IMR-90 (cell line): ENCODE measurements around the gene TMEM26.

Experiments used
- CHD1 ChIP-seq: IDR thresholded peaks from 2 replicates; pipeline ENCODE4 v1.6.1; 2012; ENCODE audit warnings: low read depth, low read length, improper control_type of control experiment
- MAFK ChIP-seq: IDR thresholded peaks from 2 replicates; pipeline ENCODE4 v1.6.1; 2012; ENCODE audit warnings: low read depth, low read length, improper control_type of control experiment
- MAZ ChIP-seq: IDR thresholded peaks from 2 replicates; pipeline ENCODE4 v1.6.1; 2012; ENCODE audit warnings: low read depth, mild to moderate bottlenecking, low read length, improper control_type of control experiment, moderate library complexity, borderline replicate concordance
- MXI1 ChIP-seq: IDR thresholded peaks from 2 replicates; pipeline ENCODE4 v1.6.1; 2012; ENCODE audit warnings: low read depth, mild to moderate bottlenecking, low read length, moderate library complexity, borderline replicate concordance
- POLR2A ChIP-seq: IDR thresholded peaks from 2 replicates; pipeline ENCODE4 v1.6.1; 2012; ENCODE audit warnings: mild to moderate bottlenecking, low read depth, low read length
- RAD21 ChIP-seq: IDR thresholded peaks from 2 replicates; pipeline ENCODE4 v1.6.1; 2012; ENCODE audit warnings: low read length, improper control_type of control experiment
- RCOR1 ChIP-seq: IDR thresholded peaks from 2 replicates; pipeline ENCODE4 v1.6.1; 2012; ENCODE audit warnings: mild to moderate bottlenecking, low read length, improper control_type of control experiment; ENCODE audit not compliant: insufficient replicate concordance
- RFX5 ChIP-seq: IDR thresholded peaks from 2 replicates; pipeline ENCODE4 v1.8.0; 2012; ENCODE audit warnings: low read depth, mild to moderate bottlenecking, low read length, moderate library complexity
- TF ChIP-seq, protein P1 (sequence below): conservative IDR thresholded peaks from 2 replicates; pipeline ENCODE4 v1.5.1; 2012; ENCODE audit warnings: mild to moderate bottlenecking, low read depth, low read length, improper control_type of control experiment
- TF ChIP-seq, protein P2 (sequence below): fragments of 150-350 bp; IDR thresholded peaks from 2 replicates; pipeline ENCODE4 v1.6.1; 2017; ENCODE audit warnings: mild to moderate bottlenecking, antibody characterized with exemption, low read length, low read depth

GRCh38 chr10:61451357-61451756 is 1.8 kb downstream of the TMEM26 start:
- TF ChIP-seq, protein P1, sequence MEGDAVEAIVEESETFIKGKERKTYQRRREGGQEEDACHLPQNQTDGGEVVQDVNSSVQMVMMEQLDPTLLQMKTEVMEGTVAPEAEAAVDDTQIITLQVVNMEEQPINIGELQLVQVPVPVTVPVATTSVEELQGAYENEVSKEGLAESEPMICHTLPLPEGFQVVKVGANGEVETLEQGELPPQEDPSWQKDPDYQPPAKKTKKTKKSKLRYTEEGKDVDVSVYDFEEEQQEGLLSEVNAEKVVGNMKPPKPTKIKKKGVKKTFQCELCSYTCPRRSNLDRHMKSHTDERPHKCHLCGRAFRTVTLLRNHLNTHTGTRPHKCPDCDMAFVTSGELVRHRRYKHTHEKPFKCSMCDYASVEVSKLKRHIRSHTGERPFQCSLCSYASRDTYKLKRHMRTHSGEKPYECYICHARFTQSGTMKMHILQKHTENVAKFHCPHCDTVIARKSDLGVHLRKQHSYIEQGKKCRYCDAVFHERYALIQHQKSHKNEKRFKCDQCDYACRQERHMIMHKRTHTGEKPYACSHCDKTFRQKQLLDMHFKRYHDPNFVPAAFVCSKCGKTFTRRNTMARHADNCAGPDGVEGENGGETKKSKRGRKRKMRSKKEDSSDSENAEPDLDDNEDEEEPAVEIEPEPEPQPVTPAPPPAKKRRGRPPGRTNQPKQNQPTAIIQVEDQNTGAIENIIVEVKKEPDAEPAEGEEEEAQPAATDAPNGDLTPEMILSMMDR = no peak
- TF ChIP-seq POLR2A = no peak
- TF ChIP-seq RCOR1 = no peak
- TF ChIP-seq MXI1 = no peak
- TF ChIP-seq, protein P2, sequence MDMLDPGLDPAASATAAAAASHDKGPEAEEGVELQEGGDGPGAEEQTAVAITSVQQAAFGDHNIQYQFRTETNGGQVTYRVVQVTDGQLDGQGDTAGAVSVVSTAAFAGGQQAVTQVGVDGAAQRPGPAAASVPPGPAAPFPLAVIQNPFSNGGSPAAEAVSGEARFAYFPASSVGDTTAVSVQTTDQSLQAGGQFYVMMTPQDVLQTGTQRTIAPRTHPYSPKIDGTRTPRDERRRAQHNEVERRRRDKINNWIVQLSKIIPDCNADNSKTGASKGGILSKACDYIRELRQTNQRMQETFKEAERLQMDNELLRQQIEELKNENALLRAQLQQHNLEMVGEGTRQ = no peak
- TF ChIP-seq RAD21 = no peak
- no peak for TF ChIP-seq RFX5
- no peak for TF ChIP-seq MAZ
- TF ChIP-seq CHD1 = no peak
- no peak for TF ChIP-seq MAFK
